SU-DHL-6 (cell line): ENCODE data around the gene APC2.
A peak's percentile ranks its signal among the peaks of the same experiment; 100 is the strongest.

Experiments
- H2AFZ ChIP-seq: fragments of 200-600 bp; sonication (generic); 2 replicates; pipeline ENCODE4 v1.6.1; 2014; ENCODE audit warnings: low read depth, mild to moderate bottlenecking, moderate library complexity, mixed read lengths, antibody characterized with exemption, low read length; ENCODE audit not compliant: severe bottlenecking
- H3F3A ChIP-seq: fragments of 200-600 bp; shearing (Covaris generic); 2 replicates; pipeline ENCODE4 v1.6.0; 2016; ENCODE audit warnings: antibody characterized with exemption, mild to moderate bottlenecking; ENCODE audit not compliant: insufficient read depth
- H3K27ac ChIP-seq: fragments of 200-600 bp; sonication (generic); 2 replicates; pipeline ENCODE4 v1.5.1; 2016; ENCODE audit warnings: low read depth, mild to moderate bottlenecking, low read length, moderate library complexity, mixed read lengths
- H3K27me3 ChIP-seq: fragments of 200-600 bp; sonication (generic), shearing (Covaris generic); 2 replicates; pipeline ENCODE4 v1.6.0; 2014; ENCODE audit warnings: mild to moderate bottlenecking, low read length
- H3K36me3 ChIP-seq: fragments of 200-600 bp; sonication (generic); 2 replicates; pipeline ENCODE4 v1.6.1; 2014; ENCODE audit warnings: mild to moderate bottlenecking, low read length, mixed read lengths
- H3K4me2 ChIP-seq: fragments of 300-600, 200-600 bp; shearing (Covaris generic), sonication (generic); 2 replicates; pipeline ENCODE4 v1.6.0; 2014; ENCODE audit warnings: low read length, low read depth, mild to moderate bottlenecking; ENCODE audit not compliant: poor library complexity, severe bottlenecking
- H3K4me3 ChIP-seq: fragments of 200-600 bp; sonication (generic); 2 replicates; pipeline ENCODE4 v1.5.1; 2014; ENCODE audit warnings: antibody characterized with exemption, low read length, mild to moderate bottlenecking, mixed read lengths; ENCODE audit not compliant: insufficient read depth, poor library complexity, severe bottlenecking
- H3K79me2 ChIP-seq: fragments of 200-600 bp; sonication (generic); 2 replicates; pipeline ENCODE4 v1.6.1; 2014; ENCODE audit warnings: mild to moderate bottlenecking, low read length, moderate library complexity; ENCODE audit not compliant: insufficient read depth
- H3K9ac ChIP-seq: fragments of 200-600 bp; sonication (generic); 2 replicates; pipeline ENCODE4 v1.7.0; 2014; ENCODE audit warnings: mild to moderate bottlenecking, low read length
- H3K9me2 ChIP-seq: fragments of 200-600 bp; sonication (generic); replicated peaks from 2 replicates; pipeline ENCODE4 v1.6.1; 2014; ENCODE audit warnings: low read length; ENCODE audit not compliant: insufficient read depth
- H3K9me3 ChIP-seq: fragments of 200-600 bp; sonication (generic); 2 replicates; pipeline ENCODE4 v1.6.1; 2014; ENCODE audit warnings: low read length, mixed read lengths; ENCODE audit not compliant: insufficient read depth
- H4K20me1 ChIP-seq: fragments of 200-600 bp; sonication (generic); 2 replicates; pipeline ENCODE4 v1.6.1; 2014; ENCODE audit warnings: low read depth, mild to moderate bottlenecking, antibody characterized with exemption, low read length, moderate library complexity, mixed read lengths
- EZH2phosphoT487 ChIP-seq: fragments of 200-600 bp; sonication (generic), shearing (Covaris generic); conservative IDR thresholded peaks from 2 replicates; pipeline ENCODE4 v1.6.1; 2018; ENCODE audit warnings: mild to moderate bottlenecking, antibody characterized with exemption, low read length, moderate library complexity, mixed read lengths
- TF ChIP-seq, protein P1 (sequence below): fragments of 200-600 bp; sonication (generic); IDR thresholded peaks from one replicate; pipeline ENCODE4 v1.5.1; 2017; ENCODE audit warnings: antibody characterized with exemption, mild to moderate bottlenecking, low read length, moderate library complexity; ENCODE audit not compliant: insufficient read depth, poor library complexity, severe bottlenecking

The APC2 gene

DNA sequence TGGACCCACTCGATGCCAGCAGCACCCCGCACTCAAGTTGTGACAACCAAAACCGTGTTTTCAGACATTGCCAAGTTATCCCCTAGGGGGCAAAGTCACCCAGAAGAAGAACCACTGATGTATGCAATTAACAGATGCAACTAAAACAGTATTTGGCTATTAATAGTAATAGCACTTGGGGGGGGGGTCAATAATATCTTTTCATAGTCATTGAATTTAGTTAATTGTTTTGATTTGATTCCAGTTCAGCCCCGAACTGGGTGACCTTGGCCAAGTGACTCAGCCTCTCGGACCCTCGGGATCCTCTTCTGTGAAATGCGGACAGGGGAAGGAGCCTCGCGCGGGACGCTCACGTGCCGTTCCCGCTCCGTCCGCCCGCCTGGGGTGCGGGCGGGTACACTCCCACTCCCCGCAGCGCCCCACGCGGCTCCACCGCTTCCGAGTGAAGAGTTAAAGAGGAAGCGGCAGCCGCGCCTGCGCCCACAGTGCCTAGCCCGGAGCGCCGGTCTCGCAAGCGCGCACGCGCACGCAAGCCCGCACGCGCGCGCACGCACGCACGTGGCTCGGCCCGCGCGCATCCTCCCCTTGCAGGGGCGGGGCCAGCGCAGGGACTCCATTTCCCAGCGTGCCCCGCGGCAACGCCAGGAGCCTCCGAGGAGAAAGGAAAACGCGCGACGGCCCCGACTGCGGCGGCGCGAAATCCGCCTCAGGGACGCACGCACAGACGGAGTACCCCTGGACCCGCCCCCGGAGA is 43.0 kb upstream of the APC2 start:
- Histone ChIP-seq H3K4me2 (peak overlapping the region; percentile 90), H3K9me2 (no peaks in the 10 kb centered on the region), H2AFZ (peak overlapping the region; percentile 57), H3K36me3 (no peaks in the 10 kb centered on the region), H3K79me2 (peaks cover 42% of the 10 kb centered on the region), H3K27ac (peak overlapping the region; percentile 65), H3F3A (0 out of 2 replicates have a peak, but pooled peaks cover 6% of the 10 kb centered on the region), H3K9me3 (no peaks in the 10 kb centered on the region), H3K4me3 (peak overlapping the region; percentile 67), H3K9ac (peak overlapping the region; percentile 71), H4K20me1 (peaks cover 18% of the 10 kb centered on the region; the same call in 1 of the 2 replicates), H3K27me3 (no peaks in the 10 kb centered on the region)
- TF ChIP-seq, protein P1, sequence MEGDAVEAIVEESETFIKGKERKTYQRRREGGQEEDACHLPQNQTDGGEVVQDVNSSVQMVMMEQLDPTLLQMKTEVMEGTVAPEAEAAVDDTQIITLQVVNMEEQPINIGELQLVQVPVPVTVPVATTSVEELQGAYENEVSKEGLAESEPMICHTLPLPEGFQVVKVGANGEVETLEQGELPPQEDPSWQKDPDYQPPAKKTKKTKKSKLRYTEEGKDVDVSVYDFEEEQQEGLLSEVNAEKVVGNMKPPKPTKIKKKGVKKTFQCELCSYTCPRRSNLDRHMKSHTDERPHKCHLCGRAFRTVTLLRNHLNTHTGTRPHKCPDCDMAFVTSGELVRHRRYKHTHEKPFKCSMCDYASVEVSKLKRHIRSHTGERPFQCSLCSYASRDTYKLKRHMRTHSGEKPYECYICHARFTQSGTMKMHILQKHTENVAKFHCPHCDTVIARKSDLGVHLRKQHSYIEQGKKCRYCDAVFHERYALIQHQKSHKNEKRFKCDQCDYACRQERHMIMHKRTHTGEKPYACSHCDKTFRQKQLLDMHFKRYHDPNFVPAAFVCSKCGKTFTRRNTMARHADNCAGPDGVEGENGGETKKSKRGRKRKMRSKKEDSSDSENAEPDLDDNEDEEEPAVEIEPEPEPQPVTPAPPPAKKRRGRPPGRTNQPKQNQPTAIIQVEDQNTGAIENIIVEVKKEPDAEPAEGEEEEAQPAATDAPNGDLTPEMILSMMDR: peak; percentile 48
- TF ChIP-seq EZH2phosphoT487: no peak

DNA sequence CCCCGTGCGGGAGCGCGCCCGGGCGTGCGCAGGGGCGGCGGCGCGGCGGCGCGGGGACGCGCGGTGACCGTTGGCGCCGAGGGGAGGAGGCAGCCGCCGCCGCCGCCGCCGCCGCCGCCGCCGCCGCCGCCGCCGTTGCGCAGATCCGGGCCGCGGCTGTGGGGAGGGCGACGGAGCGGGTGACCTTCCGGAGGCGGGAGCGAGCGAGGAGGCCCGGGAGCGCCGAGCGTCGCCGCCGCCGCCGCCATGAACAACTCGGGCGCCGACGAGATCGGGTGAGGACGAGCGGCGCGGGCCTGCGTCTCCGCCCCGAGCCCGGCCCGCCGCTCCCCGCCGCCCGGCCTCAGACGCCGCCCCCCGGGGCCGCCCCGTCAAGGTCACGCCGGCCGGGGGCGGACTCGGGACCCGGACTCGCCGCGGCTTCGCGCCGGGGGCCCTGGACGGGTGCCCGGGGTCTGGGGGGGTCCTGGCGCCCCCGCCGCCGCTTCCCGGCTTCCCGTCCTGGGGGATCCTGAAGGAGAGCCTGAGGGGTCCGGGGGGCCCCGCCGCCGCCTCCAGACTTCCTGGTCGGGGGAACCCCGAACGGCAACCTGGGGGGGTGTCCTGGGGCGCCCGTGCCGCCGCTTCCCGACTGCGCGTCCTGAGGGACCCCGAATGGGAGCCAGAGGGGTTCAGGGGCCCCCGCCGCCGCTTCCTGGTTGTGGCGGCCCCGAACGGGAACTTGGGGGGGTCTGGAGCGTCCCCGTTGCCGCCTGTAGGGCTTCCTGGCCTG is 42.2 kb upstream of the APC2 start, which contains the start of gene DAZAP1:
TSS of gene DAZAP1 (plus strand) at position 59 of the 772 bp plus-strand sequence. CDS start at position 247, 188 bp downstream.
- no peaks in the 10 kb centered on the region for H3K9me3 ChIP-seq
- peak within 1 kb of the TSS; percentile 57 for H2AFZ ChIP-seq
- H3K9me2 ChIP-seq: no peaks in the 10 kb centered on the region
- H3F3A ChIP-seq: 0 out of 2 replicates have a peak, but pooled peaks cover 6% of the 10 kb centered on the region
- TF ChIP-seq EZH2phosphoT487: no peak
- TF ChIP-seq, protein P1: no peak
- H3K79me2 ChIP-seq: peaks cover 50% of the 10 kb centered on the region
- peak within 1 kb of the TSS; percentile 87 for H3K27ac ChIP-seq
- peak within 1 kb of the TSS; percentile 100 for H3K9ac ChIP-seq
- peak within 1 kb of the TSS; percentile 93 for H3K4me3 ChIP-seq
- no peaks in the 10 kb centered on the region for H3K36me3 ChIP-seq
- peak within 1 kb of the TSS; percentile 90 for H3K4me2 ChIP-seq
- H3K27me3 ChIP-seq: no peaks in the 10 kb centered on the region
- H4K20me1 ChIP-seq: peaks cover 18% of the 10 kb centered on the region; the same call in 1 of the 2 replicates

DNA sequence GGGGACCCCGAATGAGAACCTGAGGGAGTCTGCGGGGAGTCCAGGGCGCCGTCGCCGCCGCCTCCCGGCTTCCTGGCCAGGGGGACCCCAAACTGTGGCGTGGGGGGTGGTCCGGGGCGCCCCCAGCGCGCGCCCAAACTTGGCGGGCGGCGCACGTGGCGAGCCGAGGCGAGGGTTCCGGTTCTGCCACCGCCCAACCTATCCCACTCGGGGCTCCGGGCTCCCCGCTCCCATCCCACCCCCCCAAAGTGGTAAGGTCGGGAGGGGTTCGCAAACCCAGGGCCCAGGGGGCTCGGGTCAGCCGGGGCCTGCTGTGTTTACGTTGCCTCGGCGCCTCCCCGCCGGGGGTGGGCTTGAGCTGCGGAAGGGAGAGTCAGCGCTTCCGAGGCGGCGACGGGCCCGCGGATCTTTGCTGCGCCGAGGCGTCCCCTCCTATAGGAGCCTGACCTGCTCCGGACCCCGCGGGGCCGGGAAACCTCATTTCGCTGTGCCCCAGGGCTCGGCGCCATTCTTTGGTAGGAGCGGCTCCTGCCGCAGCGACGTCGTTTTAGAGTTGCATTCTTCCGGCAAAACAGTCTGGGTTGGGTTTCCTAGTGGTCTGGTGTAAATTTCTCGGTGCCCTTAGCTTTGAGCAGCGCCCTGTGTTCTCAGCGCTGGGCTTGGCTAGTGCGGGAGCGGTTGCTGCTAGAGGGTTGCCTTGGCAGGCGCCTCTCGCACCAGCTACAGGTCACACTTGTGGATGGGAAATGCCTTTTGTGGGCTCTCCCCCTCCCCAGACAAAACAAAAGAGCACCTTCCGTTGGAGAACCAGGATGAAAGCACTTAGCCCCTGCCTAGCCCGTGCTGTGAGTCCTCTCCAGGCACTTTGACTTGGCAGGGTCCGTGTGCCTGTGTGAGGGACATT is 41.4 kb upstream of the APC2 start:
- H2AFZ ChIP-seq: no peak overlapping the region
- H4K20me1 ChIP-seq: peaks cover 21% of the 10 kb centered on the region; the same call in 1 of the 2 replicates

More for the DNA sequence above, 41.4 kb upstream of the APC2 start:
- H3K9me3 ChIP-seq: no peaks in the 10 kb centered on the region
- 0 out of 2 replicates have a peak, but pooled peaks cover 2% of the 10 kb centered on the region for H3K36me3 ChIP-seq
- peaks cover 58% of the 10 kb centered on the region for H3K79me2 ChIP-seq
- H3F3A ChIP-seq: 0 out of 2 replicates have a peak, but pooled peaks cover 6% of the 10 kb centered on the region
- peak overlapping the region; percentile 87 for H3K27ac ChIP-seq
- no peaks in the 10 kb centered on the region for H3K9me2 ChIP-seq
- H3K9ac ChIP-seq: peak overlapping the region; percentile 100
- H3K27me3 ChIP-seq: no peaks in the 10 kb centered on the region
- H3K4me2 ChIP-seq: peak overlapping the region; percentile 79
- no peak for TF ChIP-seq EZH2phosphoT487
- TF ChIP-seq, protein P1: no peak
- H3K4me3 ChIP-seq: peak overlapping the region; percentile 93
